HepG2 (cell line): ENCODE measurements around the gene WNK2. TPM values are rescaled to one million over a fixed set of nuclear protein-coding genes. Genes with fewer than 3 reads are reported as not detected.

Experiments
- ARID4A ChIP-seq: sonication (generic); formaldehyde crosslinking; IDR thresholded peaks from 2 replicates; pipeline ENCODE4 v1.5.0; 2020; ENCODE audit warnings: mild to moderate bottlenecking, missing genetic modification reagents, borderline replicate concordance
- CHCHD3 ChIP-seq: sonication (generic); formaldehyde crosslinking; IDR thresholded peaks from 2 replicates; pipeline ENCODE4 v1.8.0; 2022; ENCODE audit warnings: mild to moderate bottlenecking, missing genetic modification reagents, moderate library complexity
- E2F5 ChIP-seq: sonication (generic); formaldehyde crosslinking; conservative IDR thresholded peaks from 2 replicates; pipeline ENCODE4 v1.4.0; 2020; ENCODE audit warnings: missing genetic modification reagents
- GABPB1 ChIP-seq: IDR thresholded peaks from 2 replicates; pipeline ENCODE4 v1.6.1; 2016; ENCODE audit warnings: mild to moderate bottlenecking, missing genetic modification reagents, moderate library complexity, missing compliant biosample characterization
- MAZ ChIP-seq, 2 experiments: sonication (generic) in 1 of 2; formaldehyde crosslinking in 1 of 2; IDR thresholded peaks; 2 replicates each; pipeline versions ENCODE4 v1.5.0 to v1.6.1; 2012 to 2020; ENCODE audit warnings: low read depth in 2 of 2, mild to moderate bottlenecking in 2 of 2, borderline replicate concordance in 1 of 2, improper control_type of control experiment in 1 of 2, low read length in 1 of 2, missing genetic modification reagents in 1 of 2, moderate library complexity in 1 of 2
- MIER3 ChIP-seq: IDR thresholded peaks from 2 replicates; pipeline ENCODE4 v1.6.1; 2016; ENCODE audit warnings: missing compliant biosample characterization, borderline replicate concordance
- MXI1 ChIP-seq: IDR thresholded peaks from 3 replicates; pipeline ENCODE4 v1.6.1; 2012; ENCODE audit warnings: low read depth, low read length, inconsistent platforms, borderline replicate concordance
- NFKBIZ ChIP-seq: IDR thresholded peaks from 2 replicates; pipeline ENCODE4 v1.6.1; 2018; ENCODE audit warnings: missing genetic modification reagents, missing compliant biosample characterization
- PRPF4 ChIP-seq: fragments of 200-400 bp; formaldehyde crosslinking; IDR thresholded peaks from 2 replicates; pipeline ENCODE4 v1.6.1; 2016; ENCODE audit warnings: low read length, low read depth; ENCODE audit not compliant: poor library complexity, severe bottlenecking
- SP5 ChIP-seq: IDR thresholded peaks from 2 replicates; pipeline ENCODE4 v1.6.1; 2016; ENCODE audit warnings: low read depth, borderline replicate concordance
- ZMYM4 ChIP-seq: sonication (generic); formaldehyde crosslinking; IDR thresholded peaks from 2 replicates; pipeline ENCODE4 v1.8.1; 2023; ENCODE audit warnings: mild to moderate bottlenecking, missing genetic modification reagents
- ZNF33B ChIP-seq: sonication (generic); formaldehyde crosslinking; IDR thresholded peaks from 2 replicates; pipeline ENCODE4 v1.5.1; 2020; ENCODE audit warnings: mild to moderate bottlenecking, missing genetic modification reagents
- ZNF574 ChIP-seq: sonication (generic); formaldehyde crosslinking; IDR thresholded peaks from 2 replicates; pipeline ENCODE4 v1.4.0; 2020; ENCODE audit warnings: missing genetic modification reagents
- ZNF614 ChIP-seq: IDR thresholded peaks from 2 replicates; pipeline ENCODE4 v1.6.1; 2018; ENCODE audit warnings: missing biosample characterization, missing genetic modification reagents, inconsistent platforms, borderline replicate concordance
- ZNF672 ChIP-seq: sonication (generic); formaldehyde crosslinking; IDR thresholded peaks from 2 replicates; pipeline ENCODE4 v1.8.1; 2022; ENCODE audit warnings: missing genetic modification reagents
- ZNF704 ChIP-seq: sonication (generic); formaldehyde crosslinking; IDR thresholded peaks from 2 replicates; pipeline ENCODE4 v1.8.1; 2023; ENCODE audit warnings: mild to moderate bottlenecking, inconsistent platforms, moderate library complexity, missing genetic modification reagents, borderline replicate concordance
- polyA plus RNA-seq, 8 experiments: library from polyadenylated mRNA; depleted of rRNA in 3 of 8; stranded (reverse) in 7 of 8; unstranded in 1 of 8; fragments of >200 nt; fragmentation: Illumina TruSeq in 4 of 8; extraction: Trizol in 4 of 8; gene quantifications; 2 replicates each; pipeline versions ENCODE4 v1.2.1 to v1.2.3, GENCODE V29; 2011 to 2016; ENCODE audit warnings: low read depth in 4 of 8, missing spikeins in 1 of 8, mixed read lengths in 1 of 8; ENCODE audit not compliant: insufficient read depth in 1 of 8
- total RNA-seq, 5 experiments: library from RNA; depleted of rRNA; stranded (reverse); fragments of >200 nt; fragmentation: Illumina TruSeq; extraction: Trizol; gene quantifications; 2 replicates each; pipeline ENCODE4 v1.2.3, GENCODE V29; 2016; ENCODE audit warnings: low read depth in 1 of 5
- TF ChIP-seq, protein P1 (sequence below): sonication (generic); formaldehyde crosslinking; IDR thresholded peaks from 2 replicates; pipeline ENCODE4 v1.5.0; 2020; ENCODE audit warnings: missing genetic modification reagents

Gene WNK2
- total and polyA plus RNA-seq, 2 of the 13 experiments (the other 11 are each of a cell fraction or from before 2014, with no cell fraction given): 10.5 to 12.0 TPM

DNA sequence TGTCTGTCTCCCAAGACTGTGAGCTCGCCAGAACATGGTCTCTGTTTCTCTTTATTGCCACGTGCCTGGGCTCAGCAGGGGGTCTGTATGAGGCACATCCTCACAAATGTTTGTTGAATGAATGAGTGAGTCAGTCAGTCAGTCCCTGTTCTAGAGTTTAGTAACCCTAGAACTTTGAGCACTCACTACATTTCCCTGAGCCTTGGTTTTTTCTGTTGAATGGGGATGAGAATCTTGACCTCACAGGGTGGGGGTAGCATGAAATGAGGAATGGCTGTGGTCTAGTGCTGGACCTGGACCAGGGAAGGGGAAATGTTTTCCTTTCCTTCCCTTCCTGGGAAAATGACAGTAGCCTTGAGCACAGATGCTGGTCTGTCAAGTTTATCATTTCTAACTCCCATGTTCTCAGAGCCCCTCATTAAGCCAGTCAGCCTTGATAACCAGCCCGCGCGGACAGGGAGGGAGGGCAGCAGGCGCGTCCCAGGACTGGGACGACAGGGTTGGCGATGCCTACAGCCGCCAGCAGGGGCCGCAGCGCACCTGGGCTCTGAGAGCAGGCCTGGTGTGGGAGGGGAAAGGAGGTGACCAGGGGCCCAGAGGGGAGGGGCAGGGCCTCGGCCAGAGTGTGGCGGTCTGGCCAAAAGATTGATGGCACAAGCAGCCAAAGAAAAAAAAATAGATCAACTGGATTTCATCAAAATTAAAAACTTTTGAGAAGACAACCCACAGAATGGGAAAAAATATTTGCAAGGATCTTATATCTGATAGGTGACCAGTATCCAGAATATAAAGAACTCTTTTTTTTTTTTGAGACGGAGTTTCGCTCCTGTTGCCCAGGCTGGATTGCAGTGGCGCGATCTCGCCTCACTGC lies 24.1 kb upstream of the WNK2 start (continued):
- TF ChIP-seq SP5: peak; percentile 78
- peak; percentile 76; the same call in 1 of the 2 replicates for TF ChIP-seq MIER3 (CRISPR knock-in tag)
- no peak for TF ChIP-seq ZNF704 (CRISPR knock-in tag)
- peak; percentile 64; the same call in 1 of the 2 replicates for TF ChIP-seq GABPB1 (CRISPR knock-in tag)
- TF ChIP-seq NFKBIZ: 0 out of 2 replicates have a peak, but pooled peaks have one; percentile 36
- TF ChIP-seq, protein P1, sequence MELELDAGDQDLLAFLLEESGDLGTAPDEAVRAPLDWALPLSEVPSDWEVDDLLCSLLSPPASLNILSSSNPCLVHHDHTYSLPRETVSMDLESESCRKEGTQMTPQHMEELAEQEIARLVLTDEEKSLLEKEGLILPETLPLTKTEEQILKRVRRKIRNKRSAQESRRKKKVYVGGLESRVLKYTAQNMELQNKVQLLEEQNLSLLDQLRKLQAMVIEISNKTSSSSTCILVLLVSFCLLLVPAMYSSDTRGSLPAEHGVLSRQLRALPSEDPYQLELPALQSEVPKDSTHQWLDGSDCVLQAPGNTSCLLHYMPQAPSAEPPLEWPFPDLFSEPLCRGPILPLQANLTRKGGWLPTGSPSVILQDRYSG: no peak
- TF ChIP-seq ZNF33B: 0 out of 2 replicates have a peak, but pooled peaks have one; percentile 46
- TF ChIP-seq ZMYM4 (CRISPR knock-in tag): peak; percentile 51; the same call in 1 of the 2 replicates
- no peak for TF ChIP-seq CHCHD3 (CRISPR knock-in tag)
- peak; percentile 94 for TF ChIP-seq MAZ (IDR thresholded peaks at IDR 0.05; ENCODE audit: borderline replicate concordance, low read depth, low read length)
- TF ChIP-seq MAZ (CRISPR knock-in tag; IDR thresholded peaks at IDR 0.05; ENCODE audit: low read depth): peak; percentile 94
- TF ChIP-seq PRPF4: peak; percentile 9
- TF ChIP-seq ZNF614 (CRISPR knock-in tag): 0 out of 2 replicates have a peak, but pooled peaks have one; percentile 23
- no peak for TF ChIP-seq ZNF672
- peak; percentile 22; the same call in 1 of the 3 replicates for TF ChIP-seq MXI1
- peak; percentile 44; the same call in 1 of the 2 replicates for TF ChIP-seq ZNF574
- peak; percentile 28; the same call in 1 of the 2 replicates for TF ChIP-seq ARID4A (CRISPR knock-in tag)
- 0 out of 2 replicates have a peak, but pooled peaks have one; percentile 49 for TF ChIP-seq E2F5 (CRISPR knock-in tag)
